ENCODE measurements around the gene ZDHHC5.

Gene ZDHHC5

DNA sequence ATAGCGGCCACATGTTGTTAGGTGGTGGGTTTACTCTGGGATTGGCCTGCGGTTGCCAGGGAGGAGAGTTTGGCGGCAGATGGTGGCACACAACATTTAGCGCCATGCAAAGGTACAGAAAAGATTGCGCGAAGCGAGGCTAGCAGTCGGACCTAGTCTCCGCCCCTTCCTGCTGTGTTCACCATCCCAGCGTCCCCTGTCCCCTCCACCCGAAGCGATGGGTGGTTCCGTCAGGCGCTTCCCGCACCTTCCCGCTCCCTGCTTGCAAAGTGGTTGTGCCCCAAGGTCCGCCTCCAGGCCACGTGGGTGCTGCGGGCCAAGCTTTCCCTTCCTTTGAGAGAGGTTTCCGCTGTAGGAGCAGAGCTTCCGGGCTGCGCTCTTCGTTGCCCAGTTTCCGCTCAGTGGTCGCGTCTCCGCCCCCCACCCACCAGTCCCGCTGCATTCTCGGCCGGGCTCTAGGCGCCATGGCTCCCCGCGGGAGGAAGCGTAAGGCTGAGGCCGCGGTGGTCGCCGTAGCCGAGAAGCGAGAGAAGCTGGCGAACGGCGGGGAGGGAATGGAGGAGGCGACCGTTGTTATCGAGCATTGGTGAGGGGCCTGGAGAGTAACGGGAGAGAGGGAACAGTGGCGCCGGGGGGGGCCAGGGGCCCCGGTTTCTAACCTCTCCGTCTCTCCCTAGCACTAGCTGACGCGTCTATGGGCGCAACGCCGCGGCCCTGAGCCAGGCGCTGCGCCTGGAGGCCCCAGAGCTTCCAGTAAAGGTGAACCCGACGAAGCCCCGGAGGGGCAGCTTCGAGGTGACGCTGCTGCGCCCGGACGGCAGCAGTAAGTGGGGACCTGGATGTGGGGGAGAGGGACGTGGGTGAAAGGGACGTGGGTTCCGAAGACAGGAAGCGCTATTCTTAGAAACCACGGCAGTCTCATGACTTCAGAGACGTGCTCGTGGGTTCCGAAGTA is 73.5 kb downstream of the ZDHHC5 start, which contains the start of gene SELENOH:
SELENOH (plus strand) TSS at position 360 of the 955 bp plus-strand sequence; CDS start at position 465, 105 bp downstream.
- peak; percentile 90 to 92 for DNase-seq

DNA sequence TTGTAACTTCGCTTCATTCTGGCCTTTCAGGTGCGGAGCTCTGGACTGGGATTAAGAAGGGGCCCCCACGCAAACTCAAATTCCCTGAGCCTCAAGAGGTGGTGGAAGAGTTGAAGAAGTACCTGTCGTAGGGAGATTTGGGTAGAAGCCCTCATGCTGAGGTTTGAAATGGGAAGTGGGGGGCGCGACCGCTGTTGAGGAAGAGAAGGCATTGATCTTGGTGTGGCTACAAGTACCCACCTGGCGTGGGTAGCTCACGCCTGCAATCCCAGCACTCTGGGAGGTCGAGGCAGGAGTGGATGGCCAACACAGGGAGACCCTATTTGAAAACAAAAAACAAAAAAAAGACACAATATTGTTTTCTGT is 74.2 kb downstream of the ZDHHC5 start:
- DNase-seq = no peak

DNA sequence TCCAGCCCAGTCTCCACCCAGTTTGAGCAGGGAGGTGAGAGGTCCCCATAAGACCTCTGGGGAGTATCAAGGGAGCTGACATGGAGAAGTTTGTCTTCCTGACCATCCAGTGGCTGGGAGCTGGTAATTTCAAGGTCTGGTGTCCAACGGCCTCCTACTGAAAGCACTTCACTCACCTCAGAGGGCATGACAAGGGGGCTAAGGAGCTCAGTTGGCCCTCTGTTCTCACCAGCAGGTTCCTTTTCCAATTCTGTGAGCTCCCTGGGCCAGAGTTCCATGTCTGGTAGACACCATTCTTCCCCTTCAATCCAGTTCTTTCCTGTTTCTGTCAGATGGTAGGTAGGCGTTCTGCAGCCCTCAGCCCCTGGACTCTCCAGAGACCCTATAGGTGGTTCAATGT is 76.4 kb downstream of the ZDHHC5 start:
- no peak for DNase-seq

DNA sequence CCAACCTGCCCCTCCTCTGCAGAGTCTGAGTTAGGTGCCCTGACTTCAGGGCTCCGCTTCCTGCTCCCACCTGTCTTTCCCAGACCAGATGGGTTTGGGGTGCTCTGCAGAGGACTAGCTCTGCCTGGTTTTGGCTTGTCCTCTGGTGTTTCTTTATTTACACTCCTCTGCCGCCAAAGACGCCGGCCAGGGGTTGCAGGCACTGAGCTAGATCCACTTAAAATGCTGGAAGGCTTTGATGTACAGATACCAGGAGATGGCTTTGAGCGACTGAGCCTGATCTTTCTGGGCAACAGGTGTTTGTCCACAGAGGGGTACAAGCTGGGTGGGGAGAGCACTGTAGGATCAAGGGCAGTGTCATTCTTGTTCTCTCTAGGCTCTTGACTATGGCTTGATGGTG is 77.3 kb downstream of the ZDHHC5 start:
- DNase-seq = no peak

DNA sequence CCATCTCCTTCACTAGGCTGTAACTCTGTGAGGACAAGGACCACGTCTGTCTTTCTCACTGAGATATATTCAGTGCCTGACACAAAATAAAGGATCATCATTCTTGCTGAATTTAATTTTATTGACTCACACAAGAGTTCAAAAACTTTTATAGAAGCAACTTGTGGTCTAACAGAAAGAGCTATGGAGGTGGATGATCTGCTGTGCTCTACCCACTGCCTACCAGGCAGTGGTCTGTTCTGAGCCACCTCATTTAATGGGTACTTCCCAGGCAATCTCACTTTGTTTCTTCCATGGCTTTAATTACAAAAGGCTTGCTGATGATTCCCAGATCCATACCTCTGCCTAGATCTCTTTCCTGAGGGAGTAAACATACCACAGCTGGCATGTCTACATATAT is 79.0 kb downstream of the ZDHHC5 start:
- DNase-seq = no peak
